GM19467 (cell line): ENCODE data around the gene HIP1R.
"Not testable (repeated sequence)": the region's sequence is repeated elsewhere in the genome, so short reads cannot be mapped to it uniquely, and the experiment has no call there.

Source experiments
- ATAC-seq: cut with Tn5 transposase; IDR thresholded peaks from one replicate; pipeline ENCODE4 v1.9.1; 2021; ENCODE audit warnings: mild to moderate bottlenecking, moderate library complexity; ENCODE audit not compliant: unreplicated experiment

The HIP1R gene

GRCh38 chr12:122834921-122835749, at the start of gene HIP1R:
TSS of gene HIP1R (plus strand) at chr12:122835457. CDS start at chr12:122835551, 94 bp downstream.
- no peak for ATAC-seq

- ATAC-seq = no peak
Observed at GRCh38 chr12:122785503-122785902, 49.8 kb upstream of the HIP1R start.

GRCh38 chr12:122788387-122788786, 46.9 kb upstream of the HIP1R start:
- ATAC-seq = no peak

GRCh38 chr12:122789637-122790036, 45.6 kb upstream of the HIP1R start:
- ATAC-seq = no peak

GRCh38 chr12:122790393-122791075, 44.7 kb upstream of the HIP1R start:
- ATAC-seq = no peak

GRCh38 chr12:122793685-122794106, 41.6 kb upstream of the HIP1R start:
- no peak for ATAC-seq

GRCh38 chr12:122795807-122796206, 39.5 kb upstream of the HIP1R start:
- no peak for ATAC-seq

GRCh38 chr12:122799641-122800243, 35.5 kb upstream of the HIP1R start:
- ATAC-seq = no peak

- ATAC-seq = no peak
Observed at GRCh38 chr12:122803937-122804336, 31.3 kb upstream of the HIP1R start.

- ATAC-seq = not testable (repeated sequence)
Observed at GRCh38 chr12:122804957-122805356, 30.3 kb upstream of the HIP1R start.

- no peak for ATAC-seq
Observed at GRCh38 chr12:122807651-122808050, 27.6 kb upstream of the HIP1R start.

GRCh38 chr12:122811777-122812176, 23.5 kb upstream of the HIP1R start:
- ATAC-seq = no peak

GRCh38 chr12:122813310-122813713, 21.9 kb upstream of the HIP1R start:
- peak; percentile 64 for ATAC-seq

- no peak for ATAC-seq
Observed at GRCh38 chr12:122819209-122819785, 16.0 kb upstream of the HIP1R start.

GRCh38 chr12:122820138-122820537, 15.1 kb upstream of the HIP1R start:
- ATAC-seq = no peak

GRCh38 chr12:122820838-122821271, 14.4 kb upstream of the HIP1R start:
- ATAC-seq = no peak

GRCh38 chr12:122823429-122823828, 11.8 kb upstream of the HIP1R start:
- ATAC-seq = no peak

GRCh38 chr12:122825773-122826724, 9.2 kb upstream of the HIP1R start:
- no peak for ATAC-seq

GRCh38 chr12:122827258-122827657, 8.0 kb upstream of the HIP1R start:
- ATAC-seq = no peak

GRCh38 chr12:122830517-122831214, 4.6 kb upstream of the HIP1R start:
- ATAC-seq = no peak
